Ovary (tissue), 3 donors: ENCODE measurements around the gene FRYL.
"Not testable (repeated sequence)": the region's sequence is repeated elsewhere in the genome, so short reads cannot be mapped to it uniquely, and the experiment has no call there.

ENCODE experiments used
- EP300 ChIP-seq: sonication (generic); formaldehyde crosslinking; IDR thresholded peaks from one replicate; pipeline ENCODE4 v1.6.1; 2017; ENCODE audit warnings: antibody characterized with exemption
- POLR2A ChIP-seq: fragments of 450-650 bp; IDR thresholded peaks from one replicate; pipeline ENCODE4 v1.6.1; 2017; ENCODE audit warnings: antibody characterized with exemption, mild to moderate bottlenecking, moderate library complexity
- TF ChIP-seq, protein P1 (sequence below), 3 donors: fragments of 450-650 bp in 2 of 3; fragments of 200-600 bp in 1 of 3; IDR thresholded peaks; one replicate each; pipeline versions ENCODE4 v1.5.1 to v1.8.0; 2016 to 2022; ENCODE audit warnings: antibody characterized with exemption in 3 of 3, mild to moderate bottlenecking in 1 of 3
- donor health status: DM: no; HTN: no; CAD: no.

DNA sequence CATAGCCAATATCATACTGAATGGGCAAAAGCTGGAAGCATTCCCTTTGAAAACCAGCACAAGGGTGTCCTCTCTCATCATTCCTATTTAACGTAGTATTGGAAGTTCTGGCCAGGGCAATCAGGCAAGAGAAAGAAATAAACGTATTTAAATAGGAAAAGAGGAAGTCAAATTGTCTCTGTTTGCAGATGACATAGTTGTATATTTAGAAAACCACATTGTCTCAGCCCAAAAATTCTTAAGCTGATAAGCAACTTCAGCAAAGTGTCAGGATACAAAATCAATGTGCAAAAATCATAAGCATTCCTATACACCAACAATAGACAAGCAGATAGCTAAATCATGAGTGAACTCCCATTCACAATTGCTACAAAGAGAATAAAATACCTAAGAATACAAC lies 41.4 kb upstream of the FRYL start:
- TF ChIP-seq, protein P1, sequence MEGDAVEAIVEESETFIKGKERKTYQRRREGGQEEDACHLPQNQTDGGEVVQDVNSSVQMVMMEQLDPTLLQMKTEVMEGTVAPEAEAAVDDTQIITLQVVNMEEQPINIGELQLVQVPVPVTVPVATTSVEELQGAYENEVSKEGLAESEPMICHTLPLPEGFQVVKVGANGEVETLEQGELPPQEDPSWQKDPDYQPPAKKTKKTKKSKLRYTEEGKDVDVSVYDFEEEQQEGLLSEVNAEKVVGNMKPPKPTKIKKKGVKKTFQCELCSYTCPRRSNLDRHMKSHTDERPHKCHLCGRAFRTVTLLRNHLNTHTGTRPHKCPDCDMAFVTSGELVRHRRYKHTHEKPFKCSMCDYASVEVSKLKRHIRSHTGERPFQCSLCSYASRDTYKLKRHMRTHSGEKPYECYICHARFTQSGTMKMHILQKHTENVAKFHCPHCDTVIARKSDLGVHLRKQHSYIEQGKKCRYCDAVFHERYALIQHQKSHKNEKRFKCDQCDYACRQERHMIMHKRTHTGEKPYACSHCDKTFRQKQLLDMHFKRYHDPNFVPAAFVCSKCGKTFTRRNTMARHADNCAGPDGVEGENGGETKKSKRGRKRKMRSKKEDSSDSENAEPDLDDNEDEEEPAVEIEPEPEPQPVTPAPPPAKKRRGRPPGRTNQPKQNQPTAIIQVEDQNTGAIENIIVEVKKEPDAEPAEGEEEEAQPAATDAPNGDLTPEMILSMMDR (IDR thresholded peaks at IDR 0.05), result not testable (repeated sequence)
- not testable (repeated sequence) for TF ChIP-seq POLR2A, EP300
